AG04449 (cell line): ENCODE data around the gene YES1.

Experiments
- CTCF ChIA-PET: fragments of 350-600 bp; formaldehyde crosslinking; extraction: SDS; loops from one replicate; lab custom pipeline; 2021; ENCODE audit warnings: antibody characterized with exemption; lab: Yijun Ruan, JAX
- POLR2A ChIA-PET: fragments of 400-600, 350-600 bp; formaldehyde crosslinking; extraction: SDS; loops from one replicate; lab custom pipeline; 2020; ENCODE audit warnings: antibody characterized with exemption, inconsistent platforms; lab: Yijun Ruan, JAX
- DNase-seq: peaks from one replicate; pipeline ENCODE4 v3.0.0-alpha.2; 2010; ENCODE audit warnings: low read depth, low spot score
- H3K4me3 ChIP-seq: 2 replicates; pipeline ENCODE4 v1.5.1; 2011; ENCODE audit warnings: low read depth, mild to moderate bottlenecking, control low read depth, low read length
- CTCF ChIP-seq: IDR thresholded peaks from one replicate; pipeline ENCODE4 v1.5.1; 2011; ENCODE audit warnings: mild to moderate bottlenecking, moderate library complexity, low read length, control low read depth, inconsistent platforms; ENCODE audit not compliant: insufficient read depth; ENCODE audit errors: missing control alignments

The YES1 gene

GRCh38 chr18:675307-675706 is 136.7 kb downstream of the YES1 start:
- ChIA-PET CTCF (interaction anchor here (0.6 kb wide), 1 partner anchor 496 kb away, joined by 3 read pairs; no protein-coding TSS in a partner anchor), POLR2A (no interaction called here)
- H3K4me3 ChIP-seq: no peak overlapping the region
- DNase-seq: no peak
- TF ChIP-seq CTCF: no peak

GRCh38 chr18:673769-674168 is 138.3 kb downstream of the YES1 start:
- DNase-seq: no peak
- no peak overlapping the region for H3K4me3 ChIP-seq
- POLR2A ChIA-PET: no interaction called here
- TF ChIP-seq CTCF: no peak
- CTCF ChIA-PET: interaction anchor here (1.1 to 1.7 kb wide), 3 partner anchors 50 to 166 kb away, joined by 4 to 8 read pairs (median 4); no protein-coding TSS in a partner anchor

GRCh38 chr18:673317-673716 is 138.7 kb downstream of the YES1 start:
- POLR2A ChIA-PET: interaction anchor here (0.7 kb wide), 1 partner anchor 405 kb away, joined by 3 read pairs; no protein-coding TSS in a partner anchor
- CTCF ChIA-PET: interaction anchor here (1.1 to 1.7 kb wide), 3 partner anchors 49 to 166 kb away, joined by 4 to 8 read pairs (median 4); no protein-coding TSS in a partner anchor
- no peak for DNase-seq

More at GRCh38 chr18:673317-673716, 138.7 kb downstream of the YES1 start:
- no peak for TF ChIP-seq CTCF
- H3K4me3 ChIP-seq: no peak overlapping the region
